Neutrophil (primary cell): Measurements from ENCODE around the gene ZNF423.

Experiments used
- H3K27ac ChIP-seq: fragments of 200-600 bp; sonication (generic); 2 replicates; pipeline ENCODE4 v1.5.1; 2016; ENCODE audit warnings: mild to moderate bottlenecking, moderate library complexity
- H3K27me3 ChIP-seq: fragments of 200-600 bp; sonication (generic); 2 replicates; pipeline ENCODE4 v1.6.0; 2016; ENCODE audit warnings: mild to moderate bottlenecking
- H3K36me3 ChIP-seq: fragments of 200-600 bp; sonication (generic); 2 replicates; pipeline ENCODE4 v1.5.1; 2017
- H3K4me1 ChIP-seq, 2 experiments: fragments of 200-600 bp in 1 of 2; sonication (generic) in 1 of 2; 1 replicate in 1 of 2; 2 replicates in 1 of 2; pipeline versions ENCODE4 v1.5.1 to v1.6.1; 2013 to 2016; ENCODE audit warnings: low read depth in 1 of 2, low read length in 1 of 2, mild to moderate bottlenecking in 1 of 2, moderate library complexity in 1 of 2; ENCODE audit not compliant: control insufficient read depth in 1 of 2, insufficient read depth in 1 of 2
- H3K4me3 ChIP-seq, 2 experiments: fragments of 200-600 bp in 1 of 2; sonication (generic) in 1 of 2; 1 replicate in 1 of 2; 2 replicates in 1 of 2; pipeline ENCODE4 v1.5.1; 2013 to 2016; ENCODE audit warnings: low read depth in 1 of 2, low read length in 1 of 2, mild to moderate bottlenecking in 1 of 2, moderate library complexity in 1 of 2
- H3K9me3 ChIP-seq: fragments of 200-600 bp; sonication (generic); 2 replicates; pipeline ENCODE4 v1.5.1; 2016
- TF ChIP-seq, protein P1 (sequence below): fragments of 200-600 bp; sonication (generic); IDR thresholded peaks from 2 replicates; pipeline ENCODE4 v1.5.1; 2016; ENCODE audit warnings: antibody characterized with exemption

The ZNF423 gene

DNA sequence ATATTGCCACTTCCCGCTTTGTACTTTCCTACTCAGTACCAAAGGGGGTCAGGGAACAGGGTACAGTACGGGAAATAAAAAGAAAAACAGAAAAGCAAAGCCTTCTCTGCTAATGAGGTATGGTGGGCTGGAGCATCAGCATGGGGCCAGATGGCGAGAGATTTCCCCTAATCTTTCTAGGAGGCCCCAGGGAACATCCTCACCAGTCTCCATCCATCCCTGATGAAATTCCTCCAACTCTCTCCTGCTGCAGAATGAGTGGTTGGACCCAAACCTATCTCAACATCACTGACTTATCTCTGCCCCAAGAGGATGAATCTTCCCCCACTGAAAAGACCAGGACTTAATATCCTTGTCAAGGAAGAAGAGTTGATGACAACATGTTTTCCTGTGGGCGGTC, 296.7 kb downstream of the ZNF423 start:
- TF ChIP-seq, protein P1, sequence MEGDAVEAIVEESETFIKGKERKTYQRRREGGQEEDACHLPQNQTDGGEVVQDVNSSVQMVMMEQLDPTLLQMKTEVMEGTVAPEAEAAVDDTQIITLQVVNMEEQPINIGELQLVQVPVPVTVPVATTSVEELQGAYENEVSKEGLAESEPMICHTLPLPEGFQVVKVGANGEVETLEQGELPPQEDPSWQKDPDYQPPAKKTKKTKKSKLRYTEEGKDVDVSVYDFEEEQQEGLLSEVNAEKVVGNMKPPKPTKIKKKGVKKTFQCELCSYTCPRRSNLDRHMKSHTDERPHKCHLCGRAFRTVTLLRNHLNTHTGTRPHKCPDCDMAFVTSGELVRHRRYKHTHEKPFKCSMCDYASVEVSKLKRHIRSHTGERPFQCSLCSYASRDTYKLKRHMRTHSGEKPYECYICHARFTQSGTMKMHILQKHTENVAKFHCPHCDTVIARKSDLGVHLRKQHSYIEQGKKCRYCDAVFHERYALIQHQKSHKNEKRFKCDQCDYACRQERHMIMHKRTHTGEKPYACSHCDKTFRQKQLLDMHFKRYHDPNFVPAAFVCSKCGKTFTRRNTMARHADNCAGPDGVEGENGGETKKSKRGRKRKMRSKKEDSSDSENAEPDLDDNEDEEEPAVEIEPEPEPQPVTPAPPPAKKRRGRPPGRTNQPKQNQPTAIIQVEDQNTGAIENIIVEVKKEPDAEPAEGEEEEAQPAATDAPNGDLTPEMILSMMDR = no peak
- Histone ChIP-seq H3K36me3 (no peaks in the 10 kb centered on the region), H3K4me1 (no peaks in the 10 kb centered on the region), H3K27me3 (no peaks in the 10 kb centered on the region), H3K27ac (no peak overlapping the region), H3K4me3 (no peak overlapping the region), H3K9me3 (no peaks in the 10 kb centered on the region)

DNA sequence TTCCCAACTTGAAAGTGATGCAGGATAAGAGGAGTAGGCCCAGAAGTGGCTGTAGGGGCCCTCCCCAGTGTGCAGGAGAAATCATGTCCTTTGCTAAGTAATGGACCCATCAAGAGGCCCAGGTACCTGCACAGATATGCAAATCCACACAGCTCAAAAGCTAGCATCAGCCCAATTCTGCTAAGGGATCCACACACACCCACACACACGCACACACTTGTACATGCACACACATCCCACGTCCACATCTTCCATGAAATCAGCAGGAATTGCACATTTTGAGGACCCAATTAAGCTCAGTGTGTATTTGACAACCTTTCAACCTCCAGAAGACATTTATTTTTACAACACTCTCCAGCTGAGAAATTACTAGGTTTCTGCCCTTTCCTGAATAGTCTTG, 297.5 kb downstream of the ZNF423 start:
- Histone ChIP-seq H3K4me3 (no peak overlapping the region), H3K4me1 (no peaks in the 10 kb centered on the region), H3K27ac (no peak overlapping the region), H3K36me3 (no peaks in the 10 kb centered on the region), H3K9me3 (no peaks in the 10 kb centered on the region), H3K27me3 (no peaks in the 10 kb centered on the region)
- TF ChIP-seq, protein P1 = no peak

DNA sequence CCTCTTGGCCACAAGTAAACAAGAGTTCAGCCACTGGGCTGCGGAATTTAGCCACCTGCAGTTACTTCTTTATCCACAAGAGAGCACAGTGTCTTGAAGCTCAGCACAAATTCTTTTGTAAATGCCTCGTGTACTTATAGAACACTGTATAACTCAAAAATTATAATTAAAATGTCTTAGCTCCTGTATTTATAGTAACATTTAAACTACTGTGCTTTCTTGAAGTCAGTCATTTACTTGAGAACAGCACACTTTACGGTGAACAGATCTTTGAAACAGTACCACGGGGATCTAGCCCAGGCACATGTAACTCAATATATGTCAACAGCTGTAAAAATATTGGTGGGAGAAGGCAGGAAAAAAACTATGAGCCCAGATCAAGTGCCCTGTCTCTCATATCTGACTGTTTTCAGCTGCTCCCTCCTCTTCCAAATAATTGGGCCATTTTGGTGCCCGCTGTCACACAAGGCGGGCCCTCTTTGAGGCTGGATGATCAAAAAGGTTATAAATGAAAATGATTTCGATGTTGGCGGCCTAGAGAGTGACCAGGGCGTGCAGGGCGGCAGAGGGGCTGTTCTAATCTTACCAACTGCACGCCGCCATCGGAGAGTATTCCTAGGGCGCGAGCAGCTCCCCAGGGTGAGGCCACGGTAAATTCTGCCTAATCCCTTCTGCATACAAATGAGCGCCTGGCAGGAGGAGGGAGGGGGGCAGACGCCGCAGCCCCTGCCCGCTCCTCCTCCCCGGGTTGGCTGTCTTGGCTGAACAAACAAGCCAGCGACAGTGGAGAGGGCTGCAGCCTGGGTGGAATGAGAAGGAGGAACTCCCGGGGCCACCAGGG, 299.1 kb downstream of the ZNF423 start:
- no peak overlapping the region for H3K27ac ChIP-seq
- H3K36me3 ChIP-seq = no peaks in the 10 kb centered on the region
- no peaks in the 10 kb centered on the region for H3K9me3 ChIP-seq
- no peaks in the 10 kb centered on the region for H3K27me3 ChIP-seq
- TF ChIP-seq, protein P1 = no peak
- no peaks in the 10 kb centered on the region for H3K4me1 ChIP-seq
- H3K4me3 ChIP-seq = no peak overlapping the region

DNA sequence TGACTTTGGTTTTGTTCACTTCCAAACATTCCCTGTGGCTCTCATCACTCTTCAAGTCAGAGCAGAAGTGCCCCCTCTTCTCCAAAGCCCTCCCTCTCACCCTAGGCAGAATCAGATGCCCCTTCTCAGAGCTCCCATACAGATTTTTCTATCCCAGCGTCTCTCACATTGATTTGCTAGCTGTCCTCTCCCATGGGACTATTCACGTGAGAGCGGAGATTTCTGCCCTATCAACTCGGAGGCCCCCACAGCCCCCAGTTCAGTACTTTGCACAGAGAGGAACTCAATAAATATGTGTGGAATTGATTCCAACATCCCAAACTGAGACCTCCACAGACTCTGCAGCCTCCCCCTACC, 299.7 kb downstream of the ZNF423 start:
- Histone ChIP-seq H3K4me1 (no peaks in the 10 kb centered on the region), H3K36me3 (no peaks in the 10 kb centered on the region), H3K9me3 (no peaks in the 10 kb centered on the region), H3K27me3 (no peaks in the 10 kb centered on the region), H3K27ac (no peak overlapping the region), H3K4me3 (no peak overlapping the region)
- TF ChIP-seq, protein P1 = no peak

DNA sequence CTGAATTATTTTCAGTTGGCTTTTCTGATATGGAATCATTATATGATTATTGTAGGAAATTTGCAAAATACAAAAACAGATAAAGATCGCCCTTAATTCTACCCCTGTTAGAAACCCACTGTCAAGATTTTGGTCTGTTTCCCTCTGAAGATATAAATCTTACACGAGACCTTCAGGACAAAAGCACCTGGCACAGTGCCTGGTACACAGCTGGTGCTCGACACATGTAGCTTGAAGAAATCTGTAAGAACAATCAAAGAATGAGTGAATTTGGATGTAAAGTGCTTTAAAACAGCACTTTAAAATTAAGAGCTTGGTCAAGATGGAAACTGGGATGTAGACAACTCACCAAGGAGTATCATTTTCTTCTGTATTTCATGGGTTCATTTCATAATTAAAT, 301.2 kb downstream of the ZNF423 start:
- Histone ChIP-seq H3K4me3 (no peak overlapping the region), H3K36me3 (no peaks in the 10 kb centered on the region), H3K27ac (no peak overlapping the region), H3K9me3 (no peaks in the 10 kb centered on the region), H3K4me1 (no peaks in the 10 kb centered on the region), H3K27me3 (no peaks in the 10 kb centered on the region)
- TF ChIP-seq, protein P1 = no peak
